Esophagus muscularis mucosa (tissue), 4 donors: ENCODE results near the gene MAGIX. TPM values are rescaled to one million over a fixed set of nuclear protein-coding genes. Genes with fewer than 3 reads are reported as not detected.

Source experiments
- DNase-seq: peaks from one replicate; pipeline ENCODE4 v3.0.0-alpha.2; 2017; ENCODE audit errors: extremely low spot score
- H3K27ac ChIP-seq, 4 donors: fragments of 200-600 bp; sonication (generic); replicated peaks in 1 of 4; 1 replicate in 3 of 4; 2 replicates in 1 of 4; pipeline ENCODE4 v1.5.1; 2016 to 2019; ENCODE audit warnings: mild to moderate bottlenecking in 1 of 4
- H3K27me3 ChIP-seq, 4 donors: fragments of 200-600 bp; sonication (generic); one replicate each; pipeline versions ENCODE4 v1.5.1 to v1.6.0; 2016 to 2019
- H3K36me3 ChIP-seq, 4 donors: fragments of 200-600 bp; sonication (generic); one replicate each; pipeline ENCODE4 v1.5.1; 2016 to 2019
- H3K4me1 ChIP-seq, 4 donors: fragments of 200-600 bp; sonication (generic); one replicate each; pipeline ENCODE4 v1.5.1; 2016 to 2019
- H3K4me3 ChIP-seq, 4 donors: fragments of 200-600 bp; sonication (generic); 1 replicate in 2 of 4; 2 replicates in 2 of 4; pipeline ENCODE4 v1.5.1; 2016 to 2019; ENCODE audit warnings: mild to moderate bottlenecking in 4 of 4, moderate library complexity in 1 of 4
- H3K9me3 ChIP-seq, 4 donors: fragments of 200-600 bp; sonication (generic); 1 replicate in 3 of 4; 2 replicates in 1 of 4; pipeline ENCODE4 v1.5.1; 2016 to 2019
- CTCF ChIP-seq, 3 experiments: fragments of 200-600 bp in 2 of 3; fragments of 450-650 bp in 1 of 3; sonication (generic) in 2 of 3; IDR thresholded peaks; one replicate each; pipeline ENCODE4 v1.5.1; 2017 to 2019; ENCODE audit warnings: antibody characterized with exemption in 3 of 3, mild to moderate bottlenecking in 2 of 3, moderate library complexity in 1 of 3
- EP300 ChIP-seq: sonication (generic); formaldehyde crosslinking; IDR thresholded peaks from one replicate; pipeline ENCODE4 v1.6.1; 2017; ENCODE audit warnings: antibody characterized with exemption
- POLR2A ChIP-seq: fragments of 450-650 bp; IDR thresholded peaks from one replicate; pipeline ENCODE4 v1.6.1; 2017; ENCODE audit warnings: antibody characterized with exemption, moderate library complexity, mild to moderate bottlenecking, low read depth
- POLR2AphosphoS5 ChIP-seq, 2 donors: sonication (generic); formaldehyde crosslinking; IDR thresholded peaks; one replicate each; pipeline ENCODE4 v1.6.1; 2017; ENCODE audit warnings: antibody characterized with exemption in 2 of 2
- WGBS: methylation state at CpG from one replicate; pipeline ENCODE4 v1.1.5; 2018; 5-methylcytosine and 5-hydroxymethylcytosine counted together
- intact Hi-C: fragments of 100-400 bp; cut with DNase I; formaldehyde crosslinking; loops from one replicate; pipeline ENCODE4 v1.15.1; 2023
- total RNA-seq, 4 donors: library from RNA; depleted of rRNA; stranded (reverse); fragments of >200 nt; gene quantifications; one replicate each; pipeline versions ENCODE4 v1.1.0 to v1.2.1, GENCODE V29; 2016

Gene MAGIX
- total RNA-seq, 4 donors from 2014 or later = 1.5 to 4.2 (median 3.6) TPM

- Histone ChIP-seq H3K27ac (no peak overlapping the region), H3K9me3 (no peaks in the 10 kb centered on the region), H3K4me3 (no peak overlapping the region), H3K36me3 (no peaks in the 10 kb centered on the region), H3K27me3 (no peaks in the 10 kb centered on the region), H3K4me1 (peaks cover 0 to 14% (median 11%) of the 10 kb centered on the region in 4 donors)
- intact Hi-C loops = loop anchor here (5.0 kb wide), 1 partner anchor 69 kb away; the partner anchor contains the start of gene FOXP3
- WGBS = 71% methylated on average over 10 of the region's 10 CpGs
- no peak for TF ChIP-seq EP300
- TF ChIP-seq CTCF (IDR thresholded peaks at IDR 0.05) = peak; percentile 38 to 60 (median 39)
- DNase-seq = no peak
These were observed 30.3 kb downstream of the MAGIX start for GRCh38 chrX:49192722-49193328.

GRCh38 chrX:49193542-49193964 is 31.0 kb downstream of the MAGIX start:
- no peaks in the 10 kb centered on the region for H3K36me3 ChIP-seq
- no peak overlapping the region for H3K4me3 ChIP-seq
- no peak overlapping the region for H3K27ac ChIP-seq
- intact Hi-C loops = loop anchor here (5.0 kb wide), 1 partner anchor 69 kb away; the partner anchor contains the start of gene FOXP3
- peaks cover 0 to 14% (median 11%) of the 10 kb centered on the region in 4 donors for H3K4me1 ChIP-seq
- H3K27me3 ChIP-seq = no peaks in the 10 kb centered on the region
- H3K9me3 ChIP-seq = no peaks in the 10 kb centered on the region
- TF ChIP-seq CTCF (IDR thresholded peaks at IDR 0.05) = no peak
- no peak for DNase-seq
- WGBS = 69% methylated on average over 2 of the region's 2 CpGs

- intact Hi-C loops = no loop called here
- WGBS = 91% methylated on average over 11 of the region's 13 CpGs
These were observed 35.1 kb downstream of the MAGIX start for GRCh38 chrX:49197543-49198087.

GRCh38 chrX:49198540-49199314 is 36.2 kb downstream of the MAGIX start:
- Histone ChIP-seq H3K27ac (no peak overlapping the region), H3K27me3 (no peaks in the 10 kb centered on the region), H3K4me1 (peaks cover 4 to 16% (median 13%) of the 10 kb centered on the region in 4 donors), H3K4me3 (no peak overlapping the region), H3K36me3 (no peaks in the 10 kb centered on the region), H3K9me3 (no peaks in the 10 kb centered on the region)
- TF ChIP-seq CTCF (IDR thresholded peaks at IDR 0.05) (no peak), POLR2A (no peak), EP300 (no peak)
- DNase-seq = no peak
- 45% methylated on average over 12 of the region's 12 CpGs for WGBS
- intact Hi-C loops = no loop called here

More at GRCh38 chrX:49197543-49198087, 35.1 kb downstream of the MAGIX start:
- Histone ChIP-seq H3K27ac (no peak overlapping the region), H3K36me3 (no peaks in the 10 kb centered on the region), H3K4me3 (no peak overlapping the region), H3K9me3 (no peaks in the 10 kb centered on the region), H3K27me3 (no peaks in the 10 kb centered on the region), H3K4me1 (peaks cover 4 to 18% (median 14%) of the 10 kb centered on the region in 4 donors)
- no peak for TF ChIP-seq EP300
- no peak for TF ChIP-seq POLR2AphosphoS5 (IDR thresholded peaks at IDR 0.05)
- no peak for TF ChIP-seq POLR2A
- no peak for TF ChIP-seq CTCF (IDR thresholded peaks at IDR 0.05)
- DNase-seq = no peak
